Ovary (tissue), 3 donors: Measurements from ENCODE around the gene CDC23.
"Not testable (repeated sequence)": the region's sequence is repeated elsewhere in the genome, so short reads cannot be mapped to it uniquely, and the experiment has no call there.

ENCODE experiments used
- CTCF ChIP-seq, 3 donors: fragments of 450-650 bp in 2 of 3; fragments of 200-600 bp in 1 of 3; IDR thresholded peaks; one replicate each; pipeline versions ENCODE4 v1.5.1 to v1.8.0; 2016 to 2022; ENCODE audit warnings: antibody characterized with exemption in 3 of 3, mild to moderate bottlenecking in 1 of 3
- EP300 ChIP-seq: sonication (generic); formaldehyde crosslinking; IDR thresholded peaks from one replicate; pipeline ENCODE4 v1.6.1; 2017; ENCODE audit warnings: antibody characterized with exemption
- donor health status: DM: no; HTN: no; CAD: no.

GRCh38 chr5:138193859-138194258 lies 19.3 kb downstream of the CDC23 start:
- TF ChIP-seq CTCF (IDR thresholded peaks at IDR 0.05); EP300: not testable (repeated sequence)
